Hematopoietic multipotent progenitor cell treated with erythropoietin and hydrocortisone succinate and interleukin-3 and kit ligand, for 6 days (in vitro differentiated cells): ENCODE results near the gene BAIAP3.

Source experiments
- DNase-seq: peaks from one replicate; pipeline ENCODE4 v3.0.0-alpha.2; 2015

The BAIAP3 gene

DNA sequence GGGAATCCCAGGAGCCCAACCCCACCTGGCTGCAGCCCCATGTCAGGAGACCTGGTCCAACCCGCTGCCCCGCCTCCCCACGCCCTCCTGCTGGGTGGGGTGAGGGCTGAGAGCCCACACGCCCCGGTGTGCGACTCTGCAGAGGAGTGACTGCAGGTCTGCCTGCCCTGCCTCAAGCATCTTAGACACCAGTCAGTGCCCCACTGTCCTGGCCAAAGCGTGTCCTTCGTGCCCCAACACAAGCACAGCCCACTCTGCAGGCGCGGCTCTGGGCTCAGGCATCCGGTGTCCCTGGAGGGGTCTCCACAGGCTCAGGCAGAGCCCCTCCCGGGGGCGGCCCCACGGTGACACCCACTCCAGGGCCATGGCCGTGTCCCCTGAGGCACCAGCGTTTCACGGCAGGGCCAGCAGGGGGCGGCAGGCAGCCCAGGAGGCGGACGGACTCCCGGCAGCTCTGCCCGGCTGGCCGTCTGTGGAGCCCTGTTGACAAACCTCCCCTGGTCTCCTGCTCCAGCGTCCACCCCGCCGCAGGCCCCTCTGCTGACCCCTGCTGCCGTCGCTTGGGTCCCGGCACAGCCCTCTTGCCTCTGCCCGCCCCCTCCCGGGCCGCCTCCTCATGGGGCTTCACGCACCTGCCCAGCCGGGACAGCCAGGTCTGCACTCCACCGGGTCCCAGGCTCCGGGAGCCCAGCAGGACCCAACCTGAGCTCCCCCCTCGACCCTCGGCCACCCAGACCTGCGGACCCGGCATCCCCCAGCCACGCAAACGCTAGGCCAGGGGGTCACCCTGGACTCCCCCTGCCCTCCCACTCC lies 32.6 kb upstream of the BAIAP3 start:
- DNase-seq = peak; percentile 76

DNA sequence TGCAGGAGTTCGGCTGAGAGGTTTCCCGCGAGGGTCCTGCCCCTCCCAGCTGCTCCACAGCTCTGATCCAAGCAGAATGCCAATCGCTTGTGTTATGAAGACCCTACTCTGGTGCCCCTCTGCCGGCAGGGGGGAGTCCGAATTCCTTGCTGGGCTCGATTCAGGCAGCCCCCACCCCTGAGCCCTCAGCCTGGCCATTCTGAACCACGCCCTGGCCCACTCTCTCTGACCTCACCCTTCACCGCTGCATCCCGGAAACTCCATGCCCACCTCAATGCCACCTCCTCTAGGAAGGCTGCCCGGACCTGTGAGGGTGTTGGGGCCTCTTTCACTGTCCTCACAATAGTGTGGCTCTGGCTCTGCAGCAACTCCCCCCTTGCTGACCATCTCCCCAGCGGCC lies 31.9 kb upstream of the BAIAP3 start:
- DNase-seq = no peak

DNA sequence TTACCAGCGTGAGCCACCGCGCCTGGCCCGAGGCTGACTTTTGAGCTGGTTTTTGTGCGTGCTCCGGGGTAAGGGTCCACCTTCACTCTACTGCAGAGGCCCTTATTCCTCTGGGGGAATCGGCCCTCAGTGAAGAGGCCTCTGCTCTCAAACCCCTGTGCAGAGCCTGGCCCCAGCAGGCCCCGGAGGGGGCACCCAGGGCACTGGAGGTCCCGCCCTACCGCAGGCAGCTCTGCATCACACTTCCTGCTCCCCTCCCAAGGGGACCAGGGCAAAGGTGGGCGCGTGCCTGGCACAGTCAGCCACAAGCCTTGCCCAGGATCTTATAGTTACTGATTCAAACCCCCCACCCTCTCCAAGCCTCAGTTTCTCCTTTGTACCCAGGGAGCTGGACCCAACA lies 27.6 kb upstream of the BAIAP3 start:
- no peak for DNase-seq

DNA sequence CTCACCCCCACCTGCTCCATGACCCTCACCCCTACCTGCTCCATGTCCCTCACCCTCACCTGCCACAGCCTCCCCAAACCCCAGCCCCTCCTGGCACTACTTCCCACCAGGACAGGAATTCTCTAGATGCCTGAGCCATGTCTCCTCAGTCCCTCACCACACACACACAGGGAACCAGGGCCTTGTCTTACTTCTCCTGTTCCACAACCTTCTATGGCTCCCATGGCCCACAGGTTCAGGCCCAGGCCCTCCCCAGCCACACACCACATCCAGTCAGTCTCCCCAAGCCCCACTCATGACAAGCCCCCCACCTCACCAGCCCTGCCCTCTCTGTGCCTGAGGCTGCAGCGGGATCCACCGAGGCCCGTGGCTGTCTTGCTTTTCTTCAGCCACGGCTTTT lies 27.1 kb upstream of the BAIAP3 start:
- DNase-seq = no peak

DNA sequence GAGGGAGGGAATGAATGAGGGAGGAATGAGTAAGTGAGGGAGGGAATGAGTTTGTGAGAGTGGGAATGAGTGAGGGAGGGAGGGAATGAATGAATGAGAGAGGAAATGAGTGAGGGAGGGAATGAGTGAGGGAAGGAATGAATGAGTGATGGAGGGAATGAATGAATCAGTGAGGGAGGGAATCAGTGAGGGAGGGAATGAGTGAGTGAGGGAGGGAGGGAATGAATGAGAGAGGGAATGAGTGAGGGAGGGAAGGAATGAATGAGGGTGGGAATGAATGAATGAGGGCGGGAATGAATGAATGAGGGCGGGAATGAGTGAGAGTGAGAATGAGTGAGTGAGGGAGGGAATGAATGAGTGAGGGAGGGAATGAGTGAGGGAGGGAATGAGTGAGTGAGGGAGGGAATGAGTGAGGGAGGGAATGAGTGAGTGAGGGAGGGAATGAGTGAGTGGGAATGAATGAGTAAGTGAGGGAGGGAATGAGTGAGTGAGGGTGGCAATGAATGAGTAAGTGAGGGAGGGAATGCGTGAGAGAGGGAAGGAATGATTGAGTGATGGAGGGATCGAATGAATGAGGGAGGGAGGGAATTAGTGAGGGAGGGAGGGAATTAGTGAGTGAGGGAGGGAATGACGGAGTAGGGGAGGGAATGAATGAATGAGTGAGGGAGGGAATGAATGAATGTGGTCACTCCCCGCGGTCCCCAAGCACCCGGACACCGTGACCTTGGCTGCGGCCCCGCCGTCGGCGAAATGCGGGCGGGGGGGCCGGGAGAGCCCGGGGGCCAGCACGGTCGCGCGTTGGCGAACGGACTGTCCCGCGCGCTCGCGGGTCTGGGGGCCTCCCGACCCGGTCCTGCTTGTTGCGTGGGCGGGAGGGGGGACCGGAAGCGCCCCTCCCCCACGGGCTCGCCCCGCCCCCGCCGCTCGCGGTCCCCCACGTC lies 25.1 kb upstream of the BAIAP3 start:
- peak; percentile 72 for DNase-seq

DNA sequence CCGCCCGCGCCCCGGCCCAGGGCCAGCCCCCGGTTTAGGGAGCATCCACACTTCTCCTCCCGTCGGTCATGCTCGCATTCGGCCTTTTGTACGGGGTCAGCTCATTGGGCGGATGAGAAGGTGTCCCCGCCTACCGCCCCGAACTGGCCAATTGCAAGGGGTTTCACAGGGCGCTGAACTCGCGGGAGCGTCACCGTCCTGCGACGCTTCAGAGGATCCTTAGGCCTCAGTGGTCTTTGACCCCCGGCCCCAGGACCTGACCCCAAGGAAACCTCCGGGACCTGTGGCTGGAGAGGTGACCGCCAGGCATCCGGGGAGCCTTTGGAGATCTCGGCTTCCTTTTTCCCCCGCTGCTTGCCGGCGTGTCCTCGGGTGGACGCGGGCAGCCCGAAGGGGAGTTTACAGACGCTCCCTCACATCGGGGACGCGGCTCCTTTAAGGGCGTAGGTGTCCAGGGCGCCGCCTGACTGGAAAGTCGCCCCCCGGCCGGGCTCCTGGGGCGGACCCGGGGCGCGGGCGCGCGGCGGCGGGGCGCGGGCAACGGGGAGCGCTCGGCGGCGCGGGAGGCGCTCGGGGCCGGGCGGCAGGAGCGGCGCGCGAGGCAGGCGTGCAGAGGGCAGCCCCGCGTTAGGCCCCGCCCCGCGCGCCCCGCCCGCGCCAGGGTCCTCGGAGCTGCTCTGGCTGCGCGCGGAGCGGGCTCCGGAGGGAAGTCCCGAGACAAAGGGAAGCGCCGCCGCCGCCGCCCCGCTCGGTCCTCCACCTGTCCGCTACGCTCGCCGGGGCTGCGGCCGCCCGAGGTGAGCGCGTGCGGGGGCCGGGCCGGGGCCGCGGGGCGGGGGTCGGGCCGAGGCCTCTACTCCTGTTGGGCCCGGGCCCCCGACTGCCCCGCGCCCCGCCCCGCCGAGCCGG lies 24.2 kb upstream of the BAIAP3 start, which contains the start of gene UBE2I:
Gene UBE2I, plus strand, starts transcription at position 660 of the 909 bp plus-strand sequence. CDS start 4,395 bp downstream, outside the sequence.
- DNase-seq = peak; percentile 97

DNA sequence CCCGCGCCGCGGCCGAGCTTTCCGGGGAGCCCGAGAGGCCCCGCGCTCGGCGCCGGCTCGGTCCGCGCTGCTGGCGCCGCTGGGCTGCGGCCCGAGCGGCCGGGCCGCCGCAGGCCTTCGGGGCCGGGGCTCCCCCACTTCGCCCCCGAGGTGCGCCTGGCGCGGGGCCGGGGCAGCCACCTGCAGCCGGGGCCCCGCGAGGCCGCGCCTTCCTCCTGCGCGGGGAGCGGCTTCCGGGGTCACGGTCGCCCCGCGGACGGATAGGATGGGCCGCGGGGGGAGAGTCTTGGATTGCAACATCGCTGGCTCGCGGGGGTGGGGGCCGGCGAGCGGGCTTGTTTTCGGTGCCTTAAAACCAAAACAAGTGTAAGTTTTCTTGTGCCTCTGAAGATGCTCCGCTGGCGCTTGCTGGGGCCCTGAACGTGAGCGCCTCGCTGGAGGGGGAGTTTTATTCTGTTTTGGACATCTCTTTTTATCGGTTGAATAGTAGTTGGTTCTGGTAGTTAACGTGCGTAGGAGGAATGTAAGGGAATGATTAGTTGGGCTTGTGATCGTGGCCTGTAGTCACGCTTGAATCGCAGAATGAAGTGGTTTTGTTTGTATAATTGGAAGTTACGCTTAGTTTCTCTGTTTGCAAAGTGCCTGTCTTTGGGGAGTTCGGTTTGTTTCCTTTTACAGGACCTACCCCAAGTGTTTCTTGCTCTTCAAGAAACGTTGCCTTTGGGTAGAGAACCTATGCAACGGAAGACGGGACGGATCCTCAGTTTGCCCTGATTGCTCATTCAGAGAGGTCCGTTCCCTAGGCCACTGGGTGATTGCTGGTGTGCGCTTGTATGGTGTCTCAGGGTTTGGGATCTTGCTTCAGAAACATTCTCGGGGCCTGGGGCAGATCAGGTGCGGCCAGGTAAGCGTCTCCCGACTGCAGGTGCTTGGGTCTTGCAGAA lies 23.3 kb upstream of the BAIAP3 start:
- DNase-seq = peak; percentile 56

DNA sequence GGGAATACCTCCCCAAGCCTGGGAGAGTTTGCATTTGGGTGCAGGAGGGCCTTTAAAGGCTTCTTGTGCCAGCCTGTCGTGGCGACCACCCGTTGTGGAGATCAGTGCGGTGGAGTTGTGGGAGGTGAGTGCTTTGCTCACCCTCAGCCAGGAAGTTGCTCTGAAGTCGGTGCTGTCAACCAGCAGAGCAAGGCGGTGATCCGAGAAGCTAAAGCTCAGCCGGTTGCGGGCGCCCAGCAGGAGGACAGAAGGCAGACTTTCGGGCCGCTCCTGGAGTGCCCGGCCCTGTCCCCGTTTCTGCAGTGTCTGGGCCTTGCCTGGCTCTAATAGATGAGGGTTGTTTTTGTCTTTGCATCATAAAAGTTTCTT lies 22.6 kb upstream of the BAIAP3 start:
- peak; percentile 50 for DNase-seq

DNA sequence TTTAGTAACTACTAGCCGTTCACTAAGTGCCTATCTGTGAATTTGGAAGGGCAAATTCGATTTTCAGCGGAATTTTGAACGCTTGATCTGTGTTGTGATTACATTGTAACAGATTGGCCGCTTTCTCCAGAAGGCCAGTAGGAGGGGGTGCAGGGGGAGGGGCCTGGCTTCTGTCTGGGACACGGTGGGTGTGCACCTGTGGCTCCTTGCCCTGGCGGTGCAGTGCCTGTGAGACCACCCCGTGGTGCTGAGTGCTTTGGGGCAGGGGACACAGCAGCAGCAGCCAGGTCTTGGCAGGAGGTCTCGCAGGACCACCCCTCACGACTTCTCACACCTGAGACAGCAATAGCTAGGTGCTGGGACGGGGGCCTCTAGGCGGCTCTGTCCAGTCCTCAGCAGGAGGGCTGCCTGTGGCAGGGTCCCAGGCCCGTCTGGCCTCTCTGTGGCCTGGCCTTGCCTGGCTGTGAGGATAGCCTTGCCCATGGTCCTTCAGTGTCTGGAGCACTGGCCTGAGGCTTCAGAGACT lies 22.2 kb upstream of the BAIAP3 start:
- DNase-seq = peak; percentile 38

DNA sequence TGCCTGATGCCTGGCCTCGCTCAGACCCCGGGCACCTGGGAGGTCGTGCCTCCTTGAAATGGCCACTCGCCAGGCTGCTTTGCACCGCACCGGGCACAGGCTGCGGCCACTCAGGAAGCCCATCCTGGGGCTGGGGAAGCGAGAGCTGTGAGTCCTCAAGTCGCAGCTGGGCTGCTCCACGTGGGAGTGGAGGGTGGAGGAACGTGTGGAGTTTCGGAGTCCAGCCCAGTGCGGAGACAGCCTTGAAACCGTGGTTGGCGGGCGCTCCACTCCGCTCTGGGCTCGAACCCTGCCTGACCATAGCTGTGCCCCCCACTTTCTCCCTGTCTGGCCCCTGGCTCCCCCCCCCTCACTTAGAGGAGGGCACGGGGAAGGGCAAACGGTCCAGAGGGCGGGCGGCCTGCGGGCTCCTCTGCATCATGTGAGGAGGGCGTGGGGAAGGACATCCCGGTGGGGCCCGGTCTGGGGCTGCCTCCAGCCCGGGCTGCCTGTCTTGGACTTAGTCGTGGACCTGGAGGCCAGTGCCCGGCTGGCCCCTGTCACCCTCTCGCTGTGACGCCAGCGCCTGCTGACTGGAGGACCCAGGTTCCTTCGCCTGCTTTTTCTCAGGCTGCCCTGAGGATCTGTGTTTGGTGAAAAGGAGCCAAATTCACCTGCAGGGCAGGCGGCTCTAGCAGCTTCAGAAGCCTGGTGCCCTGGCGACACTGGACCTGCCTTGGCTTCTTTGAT lies 21.5 kb upstream of the BAIAP3 start:
- DNase-seq = peak; percentile 60

DNA sequence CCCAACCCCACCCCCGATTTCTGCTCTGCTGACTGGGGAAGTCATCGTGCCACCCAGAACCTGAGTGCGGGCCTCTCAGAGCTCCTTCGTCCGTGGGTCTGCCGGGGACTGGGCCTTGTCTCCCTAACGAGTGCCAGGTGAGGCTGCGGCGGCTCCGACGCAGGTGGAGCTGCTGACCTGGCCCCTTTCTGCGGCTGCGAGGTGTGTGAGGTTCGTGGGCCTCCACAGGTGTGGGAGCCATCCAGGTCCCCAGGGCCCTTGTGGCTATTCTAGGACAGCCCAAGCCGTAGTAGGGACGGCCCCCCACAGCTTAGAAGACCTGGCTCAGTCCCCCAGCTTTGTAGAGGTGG lies 21.0 kb upstream of the BAIAP3 start:
- no peak for DNase-seq

DNA sequence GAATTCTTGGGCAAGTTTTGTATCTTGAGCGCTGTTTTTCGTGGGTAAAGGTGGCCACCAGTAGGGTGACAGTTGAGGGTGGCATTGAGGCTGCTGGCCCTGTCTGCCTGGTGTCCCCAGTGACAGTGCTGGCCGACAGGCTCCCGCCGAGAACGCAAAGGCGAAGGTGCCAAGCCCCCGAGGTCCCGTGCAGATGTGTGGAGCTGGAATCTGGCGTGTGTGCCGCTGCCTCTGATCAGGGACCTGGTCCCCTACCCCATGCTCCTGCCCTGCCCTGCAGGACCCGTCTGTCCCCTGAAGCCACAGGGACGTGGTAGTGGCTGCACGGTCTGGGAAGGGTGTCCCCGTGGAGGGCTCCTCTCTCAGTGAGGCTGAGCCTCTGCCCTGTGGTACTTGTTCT lies 20.5 kb upstream of the BAIAP3 start:
- no peak for DNase-seq

DNA sequence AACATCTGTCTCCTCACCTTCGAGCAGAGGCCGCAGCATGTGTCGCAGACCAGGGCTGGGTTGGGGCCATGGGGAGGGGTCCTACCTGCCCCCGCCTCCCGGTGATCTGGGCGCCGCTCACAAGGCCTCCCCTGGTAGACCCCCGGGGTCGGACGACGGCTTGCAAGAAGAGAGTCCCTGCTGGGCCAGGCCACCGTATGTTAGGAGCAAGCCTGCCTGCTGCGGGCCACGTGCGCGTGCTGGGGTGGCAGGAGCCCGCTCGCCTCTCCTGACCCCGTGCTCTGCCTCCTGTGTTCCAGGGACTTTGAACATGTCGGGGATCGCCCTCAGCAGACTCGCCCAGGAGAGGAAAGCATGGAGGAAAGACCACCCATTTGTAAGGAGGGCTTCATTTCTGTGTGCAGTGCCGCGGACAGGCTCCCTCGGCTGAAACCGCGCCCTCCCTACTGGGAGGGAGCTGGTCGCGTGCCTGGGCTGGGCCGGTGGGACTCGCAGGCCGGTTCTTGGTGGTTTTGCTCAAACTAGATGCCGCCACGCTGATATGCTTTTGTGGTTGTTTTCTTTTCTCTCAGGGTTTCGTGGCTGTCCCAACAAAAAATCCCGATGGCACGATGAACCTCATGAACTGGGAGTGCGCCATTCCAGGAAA lies 19.6 kb upstream of the BAIAP3 start:
- DNase-seq = no peak

DNA sequence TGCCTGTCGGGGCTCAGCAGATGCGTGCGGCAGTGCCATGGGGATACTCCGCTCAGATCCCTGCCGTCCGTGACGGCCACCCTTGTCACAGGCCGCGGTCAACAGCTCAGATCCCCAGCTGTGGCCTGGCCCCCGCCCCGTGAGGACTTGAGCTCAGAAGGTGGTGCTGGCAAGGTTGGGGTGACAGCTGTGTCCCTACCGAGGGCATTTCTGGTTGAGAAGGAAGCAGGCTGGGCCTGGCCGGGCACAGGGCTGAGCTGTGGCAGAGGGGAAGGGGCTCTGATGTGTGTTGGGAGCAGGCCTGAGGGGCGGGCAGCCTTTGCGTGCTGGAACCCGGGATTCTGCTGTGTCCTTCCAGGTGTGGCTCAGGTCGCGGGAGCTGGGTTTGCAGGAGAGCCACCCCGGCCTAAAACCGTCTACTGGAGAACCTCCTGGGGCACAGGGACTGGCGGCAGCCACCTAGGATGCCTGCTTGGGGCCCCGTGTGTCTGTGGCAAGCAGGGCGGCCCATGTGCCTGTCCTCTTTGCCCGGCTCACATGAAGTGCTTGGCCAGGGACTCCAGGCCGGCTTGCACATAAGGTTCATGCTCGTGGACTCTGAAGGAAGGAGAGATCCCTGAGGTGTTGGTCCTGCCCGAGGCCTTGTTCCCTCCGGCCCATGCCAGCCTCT lies 18.9 kb upstream of the BAIAP3 start:
- no peak for DNase-seq

DNA sequence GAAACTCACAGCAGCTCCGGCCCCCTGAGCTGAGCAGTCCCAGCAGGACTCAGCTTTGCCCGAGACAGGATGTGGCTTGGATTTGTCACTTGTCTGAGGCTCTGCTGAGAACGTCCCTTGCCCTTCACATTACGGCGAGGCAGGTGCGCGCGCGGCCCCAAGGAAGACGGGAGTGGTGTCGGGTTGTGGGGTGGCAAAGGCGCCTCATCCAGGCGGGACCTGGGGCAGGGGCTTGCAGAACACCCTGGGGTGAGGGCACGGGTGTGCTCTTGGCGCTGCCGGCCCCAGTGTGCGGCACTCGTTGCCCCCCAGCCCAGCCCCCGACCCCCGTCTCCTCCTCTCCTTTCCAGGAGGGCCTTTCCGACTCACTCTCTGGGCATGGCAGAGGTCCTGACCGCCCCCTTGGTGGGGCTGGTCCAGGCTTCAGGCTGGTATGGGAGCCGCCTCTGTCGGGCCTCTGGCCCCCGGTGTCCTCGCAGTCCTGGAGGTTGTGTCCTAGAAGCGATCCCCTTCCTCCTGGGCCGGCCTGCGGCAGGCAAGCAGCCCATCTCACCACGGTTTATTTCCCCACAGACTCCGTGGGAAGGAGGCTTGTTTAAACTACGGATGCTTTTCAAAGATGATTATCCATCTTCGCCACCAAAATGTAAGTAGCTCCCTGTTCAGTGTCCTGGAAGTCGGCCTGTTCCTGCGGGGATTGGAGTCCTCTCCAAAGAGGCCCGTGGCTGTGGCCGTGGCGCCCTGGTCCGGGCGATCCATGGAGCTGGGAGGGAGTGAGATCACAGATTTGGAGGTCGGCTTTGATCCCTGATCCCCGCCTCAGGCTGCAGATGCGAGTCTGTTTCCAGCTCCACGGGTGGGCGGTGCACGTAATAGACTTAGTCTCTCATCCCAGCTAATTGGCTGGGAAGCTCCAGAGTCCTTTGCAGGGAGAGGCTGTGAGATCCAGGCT lies 18.1 kb upstream of the BAIAP3 start:
- no peak for DNase-seq

DNA sequence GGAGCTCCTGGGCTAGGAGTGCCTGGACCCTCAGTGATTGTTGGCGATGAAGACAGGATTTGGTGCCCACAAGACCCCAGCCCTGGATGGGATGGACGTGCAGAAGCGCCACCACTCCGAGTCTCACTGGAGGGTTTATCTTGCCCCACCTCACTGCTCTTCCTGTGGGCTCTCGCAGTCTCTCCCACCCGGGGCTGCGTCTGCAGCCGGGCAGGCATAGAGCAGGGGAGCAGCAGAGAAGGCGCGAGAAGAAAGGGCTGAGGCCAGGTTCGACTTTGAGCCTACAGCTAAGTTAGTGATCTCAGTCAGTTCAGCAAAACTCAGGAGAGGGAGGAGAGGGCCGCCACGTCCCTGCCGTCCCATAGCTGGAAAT lies 17.4 kb upstream of the BAIAP3 start:
- DNase-seq = no peak

DNA sequence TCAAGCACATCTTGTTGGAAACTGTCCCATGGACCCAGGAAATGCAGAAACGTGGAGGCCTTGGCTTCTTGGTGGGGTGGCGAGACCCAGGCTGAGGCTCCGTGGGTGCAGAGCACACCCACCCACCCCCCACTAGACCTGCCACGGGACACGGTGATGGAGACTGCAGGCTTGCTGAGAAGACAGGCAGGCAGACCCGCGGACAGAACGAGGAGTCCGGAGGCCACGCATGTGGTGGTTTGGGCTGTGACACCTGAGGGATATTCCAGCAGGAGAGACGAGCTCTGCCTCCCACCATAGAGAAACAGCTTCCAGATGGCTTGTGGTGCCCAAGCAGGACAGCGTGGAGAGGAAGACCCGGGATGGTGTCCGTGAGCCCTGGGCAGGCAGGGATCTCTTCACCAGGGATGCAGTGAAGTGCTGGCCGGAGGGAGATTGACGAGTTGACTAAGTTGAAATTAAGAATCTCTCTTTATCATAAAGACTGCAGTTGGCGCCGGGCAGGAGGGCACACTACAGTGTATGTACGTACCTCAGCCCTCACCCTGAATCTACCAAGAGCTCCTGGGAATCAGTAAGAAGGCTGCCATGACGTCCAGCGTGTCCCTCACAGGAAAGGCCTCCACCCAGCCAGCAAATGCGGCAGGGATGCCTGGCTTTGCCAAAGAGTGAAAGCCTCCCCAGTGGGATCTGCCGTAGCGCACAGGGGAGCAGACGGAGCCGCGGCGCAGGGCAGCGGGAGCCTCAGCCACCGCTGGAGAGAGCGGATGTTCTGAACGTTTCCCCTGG lies 15.8 kb upstream of the BAIAP3 start:
- no peak for DNase-seq

DNA sequence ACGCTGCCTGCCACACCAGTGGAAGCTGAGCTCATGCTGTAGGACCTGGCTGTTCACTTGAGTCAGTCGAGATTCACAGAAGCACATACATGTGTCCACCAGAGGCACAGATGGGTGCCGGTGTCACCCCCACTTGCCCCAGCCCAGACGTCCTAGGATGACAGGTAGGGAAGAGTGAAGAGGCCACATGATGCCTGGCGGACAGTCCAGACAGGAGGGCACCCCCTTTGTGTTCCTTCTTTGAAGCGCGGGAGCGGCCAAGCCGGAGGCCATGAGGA lies 15.2 kb upstream of the BAIAP3 start:
- no peak for DNase-seq
